Activated T-helper 1 cell treated with anti-CD3 and anti-CD28 coated beads, Interleukin-12 subunit alpha, Interleukin-12 subunit beta, Interleukin-2, Interleukin-4 antibody, amounts not matched to agents 30 ng/mL and 10 ng/mL and 1 ng/mL, durations not matched to agents 14 hours and 24 hours and 36 hours (primary cell): ENCODE measurements around the gene PRICKLE3. TPM values are rescaled to one million over a fixed set of nuclear protein-coding genes. Genes with fewer than 3 reads are reported as not detected.
"Not testable (repeated sequence)": the region's sequence is repeated elsewhere in the genome, so short reads cannot be mapped to it uniquely, and the experiment has no call there.

Source experiments
- DNase-seq: peaks from one replicate; pipeline ENCODE4 v3.0.0; 2021; ENCODE audit warnings: low spot score
- H3K27ac Mint-ChIP-seq: one replicate; pipeline ENCODE4 v1.8.0; 2021; ENCODE audit warnings: mild to moderate bottlenecking, mixed read lengths
- H3K27me3 Mint-ChIP-seq: one replicate; pipeline ENCODE4 v1.8.0; 2022; ENCODE audit warnings: mild to moderate bottlenecking, moderate library complexity, mixed read lengths; ENCODE audit not compliant: insufficient read depth
- H3K36me3 Mint-ChIP-seq: one replicate; pipeline ENCODE4 v1.8.0; 2021; ENCODE audit warnings: low read depth, mixed read lengths
- H3K4me1 Mint-ChIP-seq: one replicate; pipeline ENCODE4 v1.8.0; 2021; ENCODE audit warnings: low read depth, mixed read lengths
- H3K4me3 Mint-ChIP-seq: one replicate; pipeline ENCODE4 v1.8.0; 2021; ENCODE audit warnings: mild to moderate bottlenecking, moderate library complexity, mixed read lengths
- H3K9me3 Mint-ChIP-seq: one replicate; pipeline ENCODE4 v1.8.0; 2021; ENCODE audit warnings: mixed read lengths
- intact Hi-C: fragments of 100-400 bp; cut with micrococcal nuclease; formaldehyde crosslinking; loops from one replicate; pipeline ENCODE4 v1.15.1; 2024
- total RNA-seq: library from RNA; stranded (reverse); gene quantifications from 2 replicates; pipeline ENCODE4 v1.2.3, GENCODE V29; 2022

PRICKLE3 gene
- total RNA-seq, 1 donor from 2014 or later = 20.4 TPM

DNA sequence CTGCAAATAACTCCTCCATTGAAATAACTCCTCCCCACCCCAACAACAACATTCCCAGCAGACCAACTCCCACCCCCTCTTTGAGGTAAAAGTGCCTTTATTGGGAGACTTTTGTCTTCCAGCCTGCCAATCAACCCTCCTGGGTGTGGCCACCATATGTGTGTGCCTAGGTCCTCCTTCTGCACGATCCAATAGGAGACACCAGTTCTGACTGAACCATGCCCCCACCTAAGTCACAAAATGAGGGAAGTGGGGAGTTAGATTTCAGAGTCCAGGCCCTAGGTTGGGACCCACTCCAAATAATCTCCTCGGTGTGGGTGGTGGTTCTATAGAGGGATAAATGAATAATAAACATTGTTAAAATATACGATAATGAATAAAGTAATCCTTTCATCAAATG, 11.4 kb downstream of the PRICKLE3 start:
- DNase-seq = no peak
- Mint-ChIP-seq H3K4me3 (no peak overlapping the region), H3K27me3 (no peaks in the 10 kb centered on the region), H3K9me3 (no peaks in the 10 kb centered on the region), H3K27ac (no peak overlapping the region), H3K4me1 (peaks cover 14% of the 10 kb centered on the region), H3K36me3 (peaks cover 29% of the 10 kb centered on the region)
- intact Hi-C loops = no loop called here

DNA sequence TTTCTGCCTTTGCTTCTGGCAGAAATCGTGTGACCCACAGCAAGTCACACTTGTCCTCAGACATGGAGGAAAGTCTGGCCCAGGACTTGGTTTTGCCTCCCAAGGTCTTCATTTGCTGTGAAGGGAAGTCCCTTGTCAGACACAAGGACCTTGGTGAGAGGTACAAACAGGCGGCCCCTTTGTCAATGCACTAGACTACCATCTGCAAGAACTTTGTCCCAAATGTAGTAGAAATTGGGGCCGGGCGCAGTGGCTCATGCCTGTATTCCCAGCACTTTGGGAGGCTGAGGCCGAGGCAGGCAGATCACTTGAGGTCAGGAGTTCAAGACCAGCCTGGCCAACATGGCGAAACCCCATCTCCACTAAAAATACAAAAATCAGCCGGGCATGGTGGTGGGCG, 12.6 kb downstream of the PRICKLE3 start:
- peaks cover 22% of the 10 kb centered on the region for H3K36me3 Mint-ChIP-seq
- H3K4me3 Mint-ChIP-seq = peak overlapping the region; percentile 88
- H3K27ac Mint-ChIP-seq, H3K9me3 Mint-ChIP-seq, H3K4me1 Mint-ChIP-seq, DNase-seq, intact Hi-C loops, H3K27me3 Mint-ChIP-seq: not testable (repeated sequence)

DNA sequence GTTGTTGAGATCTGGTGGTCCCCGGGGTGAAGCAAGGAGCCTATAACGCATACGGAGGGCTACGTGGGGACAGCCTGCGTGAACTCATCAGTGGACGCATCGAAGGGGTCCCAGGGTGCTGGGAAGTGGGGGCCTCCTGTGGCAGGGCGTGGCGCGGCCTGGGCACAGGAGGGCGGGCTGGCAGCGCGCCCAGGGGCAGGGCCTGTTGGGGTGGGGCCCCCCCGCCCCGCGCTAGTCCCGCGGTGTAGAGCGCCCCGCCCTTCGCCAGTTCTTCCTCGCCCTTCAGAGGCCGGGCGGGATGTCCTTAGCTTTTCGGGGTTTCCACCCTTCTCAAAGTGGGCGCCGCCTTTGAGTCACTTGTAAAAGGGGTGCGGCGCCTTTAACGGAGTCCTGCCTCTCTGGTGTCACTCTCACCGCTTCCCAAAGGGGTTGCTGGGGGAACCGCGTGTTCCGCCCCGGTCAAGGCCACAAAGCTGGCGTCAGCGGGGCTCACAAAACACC, 13.8 kb downstream of the PRICKLE3 start:
- Mint-ChIP-seq H3K9me3 (no peaks in the 10 kb centered on the region), H3K36me3 (peaks cover 20% of the 10 kb centered on the region), H3K27me3 (peaks cover under 1% of the 10 kb centered on the region), H3K27ac (peak overlapping the region; percentile 84), H3K4me1 (peaks cover 15% of the 10 kb centered on the region), H3K4me3 (peak overlapping the region; percentile 88)
- peak; percentile 55 for DNase-seq
- intact Hi-C loops = loop anchor here (1.0 kb wide), 4 partner anchors 8 to 97 kb away; partner anchors contain the start of genes GPKOW and PPP1R3F

DNA sequence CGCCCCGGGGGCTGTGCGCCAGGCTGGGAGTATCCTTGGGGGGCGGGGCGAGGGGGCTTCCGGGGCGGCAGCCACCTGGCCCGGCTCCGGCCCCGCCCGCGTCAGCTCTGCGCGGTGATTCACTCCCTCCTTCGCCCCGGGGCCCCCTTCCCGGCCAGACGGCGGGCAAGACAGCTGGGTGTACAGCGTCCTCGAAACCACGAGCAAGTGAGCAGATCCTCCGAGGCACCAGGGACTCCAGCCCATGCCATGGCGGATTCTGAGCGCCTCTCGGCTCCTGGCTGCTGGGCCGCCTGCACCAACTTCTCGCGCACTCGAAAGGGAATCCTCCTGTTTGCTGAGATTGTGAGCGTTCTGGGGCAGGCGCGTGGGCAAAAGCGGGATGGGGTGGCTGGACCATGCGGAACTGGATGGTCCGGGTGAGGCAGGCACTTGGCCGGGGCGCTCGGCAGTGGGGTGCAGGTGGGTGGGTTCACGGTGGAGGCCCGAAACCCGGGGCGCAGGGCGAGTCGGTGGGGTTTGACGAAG, 14.4 kb downstream of the PRICKLE3 start, which contains the start of gene PLP2:
Gene PLP2 (plus strand): TSS at position 147 of the 528 bp plus-strand sequence. CDS start 103 bp downstream, at position 250.
- H3K36me3 Mint-ChIP-seq = peaks cover 20% of the 10 kb centered on the region
- H3K9me3 Mint-ChIP-seq = no peaks in the 10 kb centered on the region
- intact Hi-C loops = loop anchor here (1.0 kb wide), 4 partner anchors 8 to 97 kb away; partner anchors contain the start of genes GPKOW and PPP1R3F
- peaks cover 19% of the 10 kb centered on the region for H3K4me1 Mint-ChIP-seq
- H3K4me3 Mint-ChIP-seq = peak within 1 kb of the TSS; percentile 88
- peak within 1 kb of the TSS; percentile 84 for H3K27ac Mint-ChIP-seq
- H3K27me3 Mint-ChIP-seq = peaks cover 2% of the 10 kb centered on the region
- no peak for DNase-seq

GRCh38 chrX:49167740-49168108, 18.4 kb downstream of the PRICKLE3 start:
- peak overlapping the region; percentile 94 for H3K27ac Mint-ChIP-seq
- H3K27me3 Mint-ChIP-seq = peaks cover 4% of the 10 kb centered on the region
- peaks cover 23% of the 10 kb centered on the region for H3K4me1 Mint-ChIP-seq
- no peaks in the 10 kb centered on the region for H3K9me3 Mint-ChIP-seq
- peak overlapping the region; percentile 85 for H3K4me3 Mint-ChIP-seq
- no peak for DNase-seq
- intact Hi-C loops = loop anchor here (1.0 to 10.0 kb wide), 5 partner anchors 23 to 1683 kb away; partner anchors contain the start of genes GPKOW, PIM2, PPP1R3F and SLC35A2
- H3K36me3 Mint-ChIP-seq = peaks cover 2% of the 10 kb centered on the region

GRCh38 chrX:49166914-49167739, 19.0 kb downstream of the PRICKLE3 start:
- H3K36me3 Mint-ChIP-seq = no peaks in the 10 kb centered on the region
- DNase-seq = peak; percentile 44
- peak overlapping the region; percentile 85 for H3K4me3 Mint-ChIP-seq
- peaks cover 4% of the 10 kb centered on the region for H3K27me3 Mint-ChIP-seq
- peaks cover 23% of the 10 kb centered on the region for H3K4me1 Mint-ChIP-seq
- intact Hi-C loops = loop anchor here (1.0 to 10.0 kb wide), 5 partner anchors 24 to 1682 kb away; partner anchors contain the start of genes GPKOW, PIM2, PPP1R3F and SLC35A2
- H3K9me3 Mint-ChIP-seq = no peaks in the 10 kb centered on the region
- peak overlapping the region; percentile 94 for H3K27ac Mint-ChIP-seq

GRCh38 chrX:49165901-49166881, 20.0 kb downstream of the PRICKLE3 start:
- intact Hi-C loops = loop anchor here (2.0 to 10.0 kb wide), 4 partner anchors 25 to 1681 kb away; partner anchors contain the start of genes GPKOW, PIM2, SLC35A2 and ZNF41
- H3K4me1 Mint-ChIP-seq = peaks cover 23% of the 10 kb centered on the region
- H3K27ac Mint-ChIP-seq = peak overlapping the region; percentile 94
- peaks cover 4% of the 10 kb centered on the region for H3K27me3 Mint-ChIP-seq
- no peaks in the 10 kb centered on the region for H3K9me3 Mint-ChIP-seq
- peak; percentile 52 for DNase-seq
- no peaks in the 10 kb centered on the region for H3K36me3 Mint-ChIP-seq
- H3K4me3 Mint-ChIP-seq = peak overlapping the region; percentile 85

- Mint-ChIP-seq H3K27ac (no peak overlapping the region), H3K36me3 (no peaks in the 10 kb centered on the region), H3K4me1 (peaks cover 23% of the 10 kb centered on the region), H3K4me3 (peak overlapping the region; percentile 69), H3K9me3 (no peaks in the 10 kb centered on the region), H3K27me3 (peaks cover 4% of the 10 kb centered on the region)
- DNase-seq = no peak
- intact Hi-C loops = loop anchor here (1.0 to 10.0 kb wide), 6 partner anchors 8 to 1680 kb away; partner anchors contain the start of genes GRIPAP1, HDAC6, PIM2 and SLC35A2
Measured at GRCh38 chrX:49164589-49165360, 21.4 kb downstream of the PRICKLE3 start.

- H3K27me3 Mint-ChIP-seq = peaks cover 4% of the 10 kb centered on the region
- H3K9me3 Mint-ChIP-seq = no peaks in the 10 kb centered on the region
- intact Hi-C loops = loop anchor here (1.0 to 10.0 kb wide), 6 partner anchors 8 to 1679 kb away; partner anchors contain the start of genes GRIPAP1, HDAC6, PIM2 and SLC35A2
- peak overlapping the region; percentile 69 for H3K4me3 Mint-ChIP-seq
- DNase-seq = peak; percentile 77
- peak overlapping the region; percentile 72 for H3K27ac Mint-ChIP-seq
- peaks cover 23% of the 10 kb centered on the region for H3K4me1 Mint-ChIP-seq
- no peaks in the 10 kb centered on the region for H3K36me3 Mint-ChIP-seq
Measured at GRCh38 chrX:49163555-49164419, 22.4 kb downstream of the PRICKLE3 start.

DNA sequence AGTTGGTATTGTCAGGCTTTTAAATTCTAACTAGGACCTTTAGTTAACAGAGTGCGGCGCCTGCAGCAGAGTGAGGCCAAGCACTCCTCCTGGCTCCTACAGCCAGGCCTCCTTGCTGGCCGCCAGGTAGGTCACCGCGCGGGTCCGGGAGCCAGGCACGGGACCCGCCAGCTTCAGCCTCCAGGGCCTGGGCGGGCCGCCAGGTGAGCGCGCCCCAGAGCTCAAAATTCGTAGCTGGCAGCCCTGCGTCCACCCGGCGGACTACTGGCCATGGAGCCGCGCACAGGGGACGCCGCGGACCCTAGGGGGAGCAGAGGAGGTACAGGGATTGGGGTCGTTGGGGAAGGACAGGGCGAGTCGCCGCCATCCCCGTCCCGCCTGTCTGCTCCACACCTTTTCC, 23.6 kb downstream of the PRICKLE3 start, which contains the start of gene MAGIX:
Gene MAGIX (plus strand): TSS at position 139 of the 400 bp plus-strand sequence. CDS start 132 bp downstream, at position 271.
- Mint-ChIP-seq H3K4me1 (peaks cover 20% of the 10 kb centered on the region), H3K4me3 (peak within 1 kb of the TSS; percentile 69), H3K27me3 (peaks cover 4% of the 10 kb centered on the region), H3K9me3 (no peaks in the 10 kb centered on the region), H3K36me3 (no peaks in the 10 kb centered on the region), H3K27ac (peak within 1 kb of the TSS; percentile 55)
- no peak for DNase-seq
- intact Hi-C loops = loop anchor here (5.0 to 10.0 kb wide), 4 partner anchors 160 to 1678 kb away; partner anchors contain the start of genes GRIPAP1, HDAC6, PIM2 and SLC35A2
